T-helper 9 cell (primary cell): ENCODE data around the gene HAVCR2.

Experiments
- DNase-seq: peaks from one replicate; pipeline ENCODE4 v3.0.0-alpha.2; 2020
- total RNA-seq, 2 donors: gene quantifications; one replicate each; lab custom pipeline; 2026; lab: John Stamatoyannopoulos, UW

The HAVCR2 gene
- total RNA-seq: 3.4 to 3.6 reads per million in 2 donors

- DNase-seq: peak; percentile 6
Measured at GRCh38 chr5:157108976-157109375, at the start of gene HAVCR2. Gene HAVCR2 (minus strand): TSS chr5:157109044. CDS start chr5:157108983, 61 bp downstream.

DNA sequence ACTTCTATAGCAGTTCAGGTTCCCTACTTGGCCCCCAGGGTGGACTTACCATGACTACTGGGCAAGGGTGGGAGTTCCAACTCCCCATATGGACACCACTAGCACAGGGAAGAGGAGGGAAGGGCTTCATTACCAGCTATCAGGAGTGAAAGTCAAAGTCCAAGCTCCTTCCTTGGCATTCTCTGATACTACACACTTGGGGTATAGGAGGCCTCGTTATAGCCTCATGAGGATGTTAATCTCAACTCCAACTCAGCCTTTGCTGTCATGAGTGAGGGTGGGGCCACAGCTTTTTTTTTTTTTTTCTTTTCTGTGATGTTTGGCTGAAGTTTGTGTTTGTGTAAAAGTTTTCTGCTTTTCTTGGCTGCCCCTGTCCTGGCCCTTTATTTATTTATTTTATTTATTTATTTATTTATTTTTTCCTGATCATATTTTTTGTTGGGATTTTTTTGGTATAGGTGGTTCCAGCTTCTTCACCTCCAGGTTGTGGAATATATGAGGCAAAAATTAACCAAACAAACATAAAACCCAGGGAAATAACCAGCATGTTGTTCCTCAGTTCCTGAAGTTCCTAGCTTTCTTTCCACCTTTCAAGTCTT lies 48.5 kb upstream of the HAVCR2 start:
- no peak for DNase-seq

DNA sequence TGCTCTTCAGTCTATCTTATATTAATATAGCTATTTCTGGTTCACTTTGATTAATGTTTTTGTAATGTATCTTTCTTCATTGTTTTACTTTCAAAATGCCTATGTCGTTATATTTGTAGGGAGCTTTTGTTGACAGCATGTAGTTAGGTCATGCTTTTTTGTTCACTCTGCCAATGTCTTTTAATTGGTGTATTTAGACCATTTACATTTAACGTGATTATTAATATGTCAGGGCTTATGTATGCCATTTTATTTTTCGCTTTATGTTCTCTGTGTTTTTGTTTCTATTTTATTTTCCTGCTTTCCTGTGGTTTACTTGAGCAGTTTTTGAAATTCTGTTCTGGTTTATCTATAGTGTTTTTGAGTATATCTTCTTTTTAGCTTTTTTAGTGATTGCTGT lies 46.5 kb upstream of the HAVCR2 start:
- no peak for DNase-seq

GRCh38 chr5:157150995-157151394 lies 42.2 kb upstream of the HAVCR2 start:
- no peak for DNase-seq

GRCh38 chr5:157148734-157149615 lies 40.1 kb upstream of the HAVCR2 start:
- DNase-seq: peak; percentile 73

DNA sequence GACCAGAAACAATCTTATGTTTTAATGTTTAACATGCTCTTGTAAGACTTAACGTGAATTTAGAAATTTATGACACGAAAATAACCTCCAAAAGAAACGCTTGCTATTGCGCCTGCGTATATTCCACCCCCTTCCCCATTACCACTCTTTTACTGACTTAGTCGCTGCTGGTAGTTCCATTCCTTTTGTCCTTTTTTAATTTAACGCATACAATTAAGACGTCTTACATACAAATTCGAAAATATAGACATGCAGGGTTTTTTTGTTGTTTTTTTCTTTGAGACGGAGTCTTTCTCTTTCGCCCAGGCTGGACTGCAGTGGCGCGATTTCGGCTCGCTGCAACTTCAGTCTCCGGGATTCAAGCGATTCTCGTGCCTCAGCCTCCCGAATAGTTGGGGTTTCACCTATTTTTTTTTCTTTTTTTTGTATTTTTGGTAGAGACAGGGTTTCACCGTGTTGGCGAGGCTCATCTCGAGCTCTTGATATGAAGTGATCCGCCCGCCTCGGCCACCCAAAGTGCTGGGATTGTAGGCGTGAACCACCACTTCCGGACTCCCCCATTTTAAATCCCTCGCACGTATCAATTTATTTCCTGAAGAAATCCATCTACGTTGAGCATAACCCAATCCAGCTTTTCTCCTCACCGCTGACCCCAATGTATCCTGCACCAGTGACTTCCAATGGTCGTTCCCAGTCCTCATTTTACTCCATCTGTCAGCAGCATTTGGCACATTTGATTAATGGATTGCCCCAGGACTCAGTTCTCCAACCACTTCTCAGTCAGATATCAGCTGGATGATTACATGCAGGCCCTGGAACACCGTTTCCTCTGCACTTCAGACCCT lies 34.5 kb upstream of the HAVCR2 start:
- DNase-seq: peak; percentile 29

DNA sequence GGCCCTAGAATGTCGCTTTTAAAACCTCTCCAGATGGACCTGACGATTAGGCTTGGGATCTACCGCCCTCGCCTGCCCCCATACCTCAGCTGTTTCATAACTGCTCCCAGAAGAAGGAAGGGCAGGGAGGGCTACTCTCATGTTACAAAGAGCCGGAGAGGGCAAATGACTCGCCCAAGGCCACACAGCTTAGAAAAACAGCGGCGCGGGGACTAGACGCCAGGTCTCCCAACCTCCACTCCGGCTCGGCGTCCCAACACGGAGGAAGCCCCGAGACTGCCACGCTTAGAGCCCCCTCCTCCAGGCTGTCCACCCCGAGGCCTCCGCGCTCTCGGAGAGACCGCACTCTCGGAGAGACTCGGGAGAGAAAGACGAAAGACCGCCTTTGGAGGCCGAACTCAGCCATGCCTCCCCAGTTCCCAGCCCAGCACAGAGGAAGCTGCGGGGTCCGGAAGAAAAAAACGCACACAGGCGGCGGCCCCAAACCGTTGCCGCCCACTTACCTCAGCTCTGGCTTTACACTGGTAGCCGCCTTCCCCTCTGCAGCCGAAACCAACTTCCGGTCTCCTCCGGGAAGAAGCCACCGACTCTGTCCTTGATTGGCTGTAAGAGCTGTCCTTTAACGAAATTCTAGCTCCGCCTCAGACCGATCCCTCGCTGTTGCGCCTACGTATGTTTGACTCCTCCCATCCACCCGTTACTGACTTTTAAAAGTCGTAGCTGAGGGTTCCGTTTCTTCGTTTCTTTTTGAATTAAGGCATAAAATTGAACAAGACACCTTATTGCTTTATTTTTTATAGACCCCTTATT lies 33.7 kb upstream of the HAVCR2 start, which contains the start of gene MED7:
MED7 (minus strand) TSS at position 549 of the 810 bp plus-strand sequence. CDS start 3,434 bp downstream, outside the sequence.
- peak; percentile 82 for DNase-seq

GRCh38 chr5:157137691-157138090 lies 28.8 kb upstream of the HAVCR2 start:
- DNase-seq: no peak

DNA sequence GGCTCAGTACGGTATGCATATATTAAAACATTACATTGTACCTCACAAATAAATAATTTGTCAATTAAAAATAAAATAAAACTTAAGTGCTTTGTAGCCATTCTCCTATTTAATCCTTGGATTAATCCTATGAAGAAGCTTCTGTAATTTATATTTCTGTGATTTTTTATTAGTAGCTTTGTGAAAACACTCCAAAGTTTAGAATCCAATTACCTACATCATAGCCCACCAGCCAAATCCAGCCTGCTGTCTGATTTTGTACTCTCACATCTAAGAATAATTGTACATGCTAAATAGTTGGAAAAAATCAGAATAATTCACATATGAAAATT lies 23.4 kb upstream of the HAVCR2 start:
- no peak for DNase-seq

GRCh38 chr5:157130925-157131324 lies 22.1 kb upstream of the HAVCR2 start:
- DNase-seq: no peak

- no peak for DNase-seq
Measured at GRCh38 chr5:157121709-157122108, 12.9 kb upstream of the HAVCR2 start.

DNA sequence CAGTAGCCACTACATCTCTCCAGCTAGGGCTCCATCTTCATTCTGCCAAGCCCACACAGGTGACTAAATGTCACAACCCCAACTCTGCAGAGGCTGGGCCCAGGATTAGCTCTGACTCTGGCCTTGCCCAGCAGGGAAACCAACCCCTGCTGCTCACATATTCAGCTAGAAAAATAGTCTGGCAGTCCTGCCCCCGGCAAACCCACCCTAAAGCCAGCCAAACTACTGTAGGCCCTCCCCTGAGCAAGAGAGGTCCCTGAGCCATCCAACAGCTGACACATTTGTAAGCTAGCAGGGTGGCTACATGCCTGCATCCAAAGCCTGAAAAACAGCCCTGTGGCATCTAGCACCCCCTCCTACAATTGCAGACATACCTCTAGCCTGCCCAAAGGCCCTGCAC lies 11.3 kb upstream of the HAVCR2 start:
- no peak for DNase-seq

- no peak for DNase-seq
Measured at GRCh38 chr5:157116483-157116954, 7.7 kb upstream of the HAVCR2 start.

DNA sequence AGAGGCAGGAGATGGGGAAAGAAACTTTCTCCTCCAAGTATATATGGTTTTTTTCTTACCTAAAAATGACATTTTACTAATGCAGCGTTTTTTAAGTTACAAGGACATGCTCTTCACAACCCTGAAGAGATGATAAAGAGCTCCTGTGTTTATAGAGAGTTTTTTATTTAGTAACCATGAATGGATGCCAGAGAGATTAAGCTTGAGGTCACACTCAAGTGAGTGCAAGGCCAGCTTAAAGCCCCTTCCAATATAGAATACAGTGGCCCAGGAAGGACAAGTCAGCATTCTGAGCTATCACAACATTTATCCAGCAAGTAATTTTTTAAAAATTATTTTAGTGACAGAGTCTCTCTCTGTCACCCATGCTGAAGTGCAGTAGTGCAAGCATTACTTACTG lies 6.7 kb upstream of the HAVCR2 start:
- DNase-seq: no peak

DNA sequence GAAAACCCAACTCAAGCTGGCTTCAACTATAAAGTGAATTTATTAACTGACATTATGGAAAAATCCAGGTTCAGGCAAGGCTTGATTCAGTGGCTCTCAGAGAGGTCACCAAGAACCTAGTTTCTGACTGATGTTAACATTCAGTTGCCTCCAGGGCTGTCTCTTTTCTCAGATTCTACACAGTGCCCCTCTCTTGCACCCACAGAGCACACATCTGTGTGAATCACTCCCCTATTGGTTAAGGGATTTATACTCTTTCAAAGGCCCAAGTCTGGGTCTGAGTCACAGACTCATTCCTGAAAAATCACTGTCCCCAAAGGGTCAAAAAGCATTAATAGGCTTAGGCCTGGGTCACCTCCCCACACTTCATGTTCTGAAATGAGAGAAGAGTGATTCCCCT lies 6.2 kb upstream of the HAVCR2 start:
- no peak for DNase-seq

DNA sequence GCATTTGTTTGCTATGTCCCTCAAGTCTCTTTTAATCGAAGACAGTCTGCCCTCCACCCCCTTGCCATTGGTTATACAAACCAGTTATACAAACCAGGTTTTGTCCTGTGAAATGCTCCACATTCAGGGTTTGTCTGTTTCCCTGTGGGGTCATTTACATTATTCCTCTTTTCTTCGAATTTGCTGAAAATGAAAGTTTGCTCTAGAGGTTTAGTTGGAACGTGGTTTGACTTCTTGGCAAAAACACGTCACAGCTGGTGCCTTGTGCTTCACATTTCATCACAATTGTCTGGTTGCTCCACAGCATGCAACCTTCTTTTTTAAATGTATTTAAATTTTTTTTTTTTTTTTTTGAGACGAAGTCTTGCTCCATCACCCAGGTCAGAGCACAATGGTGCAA lies 4.2 kb upstream of the HAVCR2 start:
- DNase-seq: no peak

DNA sequence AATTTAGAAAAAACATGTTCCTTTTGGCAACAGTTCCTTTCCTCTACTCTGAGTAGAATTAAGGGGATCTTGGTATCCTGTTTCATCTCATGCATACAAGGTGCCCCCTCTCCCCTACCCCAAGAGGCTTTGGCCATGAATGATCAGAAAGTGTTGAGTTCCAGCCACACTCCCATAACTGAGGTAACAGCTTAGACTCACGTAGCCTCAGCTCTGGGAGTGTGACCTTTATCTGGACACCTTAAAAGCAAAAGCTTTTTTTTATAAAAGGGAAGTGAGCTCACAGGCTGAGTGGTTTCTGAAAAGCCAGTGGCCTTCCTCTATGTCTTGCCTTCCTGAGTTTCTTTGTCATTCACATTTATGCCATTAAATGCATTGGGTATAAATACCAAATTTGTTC lies 900 bp upstream of the HAVCR2 start:
- no peak for DNase-seq

GRCh38 chr5:157107508-157107907 lies 1.3 kb downstream of the HAVCR2 start:
- no peak for DNase-seq

DNA sequence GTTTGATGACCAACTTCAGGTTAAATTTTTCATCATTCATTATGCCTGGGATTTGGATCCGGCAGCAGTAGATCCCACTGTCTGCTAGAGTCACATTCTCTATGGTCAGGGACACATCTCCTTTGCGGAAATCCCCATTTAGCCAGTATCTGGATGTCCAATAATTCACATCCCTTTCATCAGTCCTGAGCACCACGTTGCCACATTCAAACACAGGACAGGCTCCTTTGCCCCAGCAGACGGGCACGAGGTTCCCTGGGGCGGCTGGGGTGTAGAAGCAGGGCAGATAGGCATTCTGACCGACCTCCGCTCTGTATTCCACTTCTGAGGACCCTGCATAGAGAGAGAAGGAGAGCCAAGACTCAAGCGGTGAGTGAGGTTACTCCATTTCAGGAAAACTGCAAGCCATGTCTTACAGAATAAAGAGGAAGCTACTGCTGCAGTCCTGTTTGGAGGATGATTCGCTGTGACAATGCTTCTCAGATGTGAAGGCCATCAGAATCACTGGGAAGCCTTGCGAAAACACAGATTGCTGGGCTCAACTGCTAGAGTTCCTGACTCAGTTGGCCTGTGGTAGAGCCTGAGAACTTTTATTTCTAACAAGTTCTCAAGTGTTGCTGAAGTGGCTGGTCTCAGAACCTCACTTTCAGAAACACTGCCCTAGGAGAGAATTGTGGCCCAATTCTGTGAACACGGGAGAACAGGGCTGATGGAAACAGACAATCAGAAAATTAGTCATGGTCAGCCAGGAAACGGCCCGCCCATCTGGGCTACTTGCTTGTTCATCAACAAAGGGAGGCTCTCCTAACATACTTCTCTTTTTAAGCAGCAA lies 2.0 kb downstream of the HAVCR2 start:
- DNase-seq: no peak

DNA sequence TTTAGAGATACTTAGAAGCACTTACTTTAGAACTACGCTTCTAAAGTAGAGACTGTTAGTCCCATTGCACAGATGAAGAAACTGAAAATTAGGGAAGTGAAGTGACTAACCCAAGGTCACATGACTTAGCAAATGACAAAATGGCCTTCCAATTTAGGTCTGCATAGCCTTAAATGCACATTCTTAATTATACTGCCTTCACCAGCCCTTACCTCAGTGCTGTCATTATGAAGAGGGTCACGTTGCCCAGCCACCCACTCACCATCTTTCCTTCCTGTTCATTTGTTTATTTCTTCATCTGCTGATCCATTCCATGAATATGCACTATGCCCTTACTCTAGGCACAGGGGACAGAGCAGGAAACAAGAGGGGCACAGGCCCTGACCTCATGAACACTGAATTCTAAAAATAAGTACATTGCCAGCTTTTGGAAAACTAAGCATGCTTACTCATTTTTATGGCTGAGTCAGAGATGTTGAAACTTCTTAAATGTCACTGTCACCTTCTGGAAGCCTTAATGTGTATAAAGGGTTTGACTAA lies 8.6 kb downstream of the HAVCR2 start:
- no peak for DNase-seq
